ENCODE results near the gene GP2.

DNA sequence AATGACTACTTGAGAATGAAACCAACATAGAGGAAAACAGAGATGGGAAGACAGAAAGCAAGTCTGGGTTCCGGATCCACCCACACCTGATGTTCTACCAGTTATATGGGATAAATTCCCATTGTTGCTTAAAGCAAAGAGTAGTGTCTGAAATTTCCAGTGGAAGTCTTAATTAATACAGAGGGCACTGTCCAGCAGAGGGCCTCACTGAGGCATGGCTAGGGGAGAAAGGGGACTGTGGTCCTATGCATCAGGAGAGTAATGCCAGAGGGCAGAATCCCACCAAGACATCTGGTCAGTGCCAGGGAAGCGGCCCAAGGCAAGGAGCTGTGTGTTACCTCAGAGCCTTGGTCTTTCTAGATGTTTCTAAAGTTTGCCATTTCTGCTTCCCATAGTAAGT lies 32.7 kb upstream of the GP2 start:
- TF ChIP-seq YY1 (IDR thresholded peaks at IDR 0.05; ENCODE audit: low read depth) (no peak), TAF1 (IDR thresholded peaks at IDR 0.05; ENCODE audit: low read depth) (no peak), EP300 (IDR thresholded peaks at IDR 0.05; ENCODE audit: borderline replicate concordance) (no peak), TCF12 (IDR thresholded peaks at IDR 0.05; ENCODE audit: low read depth) (no peak), NFIC (IDR thresholded peaks at IDR 0.05) (no peak), CEBPB (IDR thresholded peaks at IDR 0.05) (no peak)

Measured in Ishikawa (cell line).